Fibroblast of mammary gland (primary cell): ENCODE results near the gene HSD17B2.
"Not testable (repeated sequence)": the region's sequence is repeated elsewhere in the genome, so short reads cannot be mapped to it uniquely, and the experiment has no call there.

Experiments
- DNase-seq: peaks from one replicate; pipeline ENCODE4 v3.0.0-alpha.2; 2010; ENCODE audit warnings: low read depth
- H3K4me3 ChIP-seq: 2 replicates; pipeline ENCODE4 v1.5.1; 2011; ENCODE audit warnings: low read depth, mild to moderate bottlenecking, low read length, moderate library complexity; ENCODE audit not compliant: control insufficient read depth
- CTCF ChIP-seq: conservative IDR thresholded peaks from 2 replicates; pipeline ENCODE4 v1.5.1; 2011; ENCODE audit warnings: low read depth, low read length, inconsistent platforms; ENCODE audit not compliant: control insufficient read depth, insufficient read depth

HSD17B2 gene

GRCh38 chr16:82007189-82007588 lies 27.9 kb upstream of the HSD17B2 start:
- TF ChIP-seq CTCF = no peak
- DNase-seq = no peak
- no peak overlapping the region for H3K4me3 ChIP-seq

- no peak for TF ChIP-seq CTCF
- H3K4me3 ChIP-seq = no peak overlapping the region
- no peak for DNase-seq
These were observed 26.0 kb upstream of the HSD17B2 start for GRCh38 chr16:82008957-82009592.

DNA sequence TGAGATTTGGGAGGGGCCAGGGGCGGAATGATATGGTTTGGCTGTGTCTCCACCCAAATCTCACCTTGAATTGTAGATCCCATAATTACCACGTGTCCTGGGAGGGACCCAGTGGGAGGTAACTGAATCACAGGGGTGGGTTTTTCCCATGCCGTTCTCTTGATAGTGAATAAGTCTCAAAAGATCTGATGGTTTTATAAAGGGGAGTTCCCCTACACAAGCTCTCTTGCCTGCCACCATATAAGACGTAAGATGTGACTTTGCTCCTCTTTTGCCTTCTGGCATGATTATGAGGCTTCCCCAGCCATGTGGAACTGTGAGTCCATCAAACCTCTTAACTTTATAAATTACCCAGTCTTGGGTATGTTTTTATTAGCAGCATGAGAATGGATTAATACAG lies 25.3 kb upstream of the HSD17B2 start:
- DNase-seq = not testable (repeated sequence)

DNA sequence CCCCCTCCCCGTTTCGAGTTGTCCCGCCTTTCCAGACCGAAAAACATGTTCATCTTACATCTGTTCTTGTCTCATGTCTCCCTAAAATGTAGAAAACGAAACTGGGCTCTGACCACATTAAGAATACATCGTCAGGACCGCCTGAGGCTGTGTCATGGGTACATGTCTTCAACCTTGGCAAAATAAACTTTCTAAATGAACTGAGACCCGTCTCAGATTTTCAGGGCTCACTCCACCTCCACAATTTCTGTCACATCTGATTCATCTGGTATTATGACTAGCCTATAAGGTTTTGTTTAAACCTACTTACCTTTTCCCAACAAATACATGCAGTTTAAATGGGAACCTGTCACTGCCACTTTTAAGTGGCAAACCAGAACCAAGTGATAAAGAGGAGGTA lies 24.4 kb upstream of the HSD17B2 start:
- TF ChIP-seq CTCF = no peak
- no peak overlapping the region for H3K4me3 ChIP-seq
- DNase-seq = no peak

More for the DNA sequence above, 25.3 kb upstream of the HSD17B2 start:
- H3K4me3 ChIP-seq = not testable (repeated sequence)

- TF ChIP-seq CTCF = no peak
- H3K4me3 ChIP-seq = no peak within 1 kb of the TSS
- no peak for DNase-seq
These were observed 23.8 kb upstream of the HSD17B2 start, which contains the start of gene SDR42E1 for GRCh38 chr16:82011199-82011641. Gene SDR42E1 (minus strand): TSS chr16:82011470. CDS start chr16:82000858, 10,612 bp downstream.

DNA sequence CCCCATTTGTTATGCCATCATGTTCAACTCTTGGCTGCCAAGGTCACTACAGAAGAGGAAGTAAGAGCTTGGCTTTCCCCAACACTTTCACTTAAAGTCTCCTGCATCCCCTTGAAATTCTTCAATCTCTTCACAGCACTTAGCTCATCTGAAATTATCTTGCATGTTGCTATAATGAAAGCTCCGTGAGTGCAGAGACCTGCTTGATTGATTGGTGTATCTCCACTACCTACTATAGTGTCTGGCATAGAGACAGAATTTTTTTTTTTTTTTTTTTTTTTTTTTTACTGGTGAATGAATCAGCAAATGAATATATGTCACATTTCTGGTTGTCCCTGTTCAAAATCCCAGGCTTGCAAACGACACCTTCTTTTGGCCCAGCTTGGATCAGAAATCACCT lies 21.9 kb upstream of the HSD17B2 start:
- TF ChIP-seq CTCF = no peak
- H3K4me3 ChIP-seq = no peak overlapping the region
- DNase-seq = no peak

- no peak overlapping the region for H3K4me3 ChIP-seq
- DNase-seq = peak; percentile 34
- peak; percentile 26 for TF ChIP-seq CTCF
These were observed 18.8 kb upstream of the HSD17B2 start for GRCh38 chr16:82016263-82016662.
